SU-DHL-6 (cell line): ENCODE measurements around the gene HOXB7.

Experiments
- EZH2phosphoT487 ChIP-seq: fragments of 200-600 bp; sonication (generic), shearing (Covaris generic); conservative IDR thresholded peaks from 2 replicates; pipeline ENCODE4 v1.6.1; 2018; ENCODE audit warnings: mild to moderate bottlenecking, antibody characterized with exemption, low read length, moderate library complexity, mixed read lengths
- TF ChIP-seq, protein P1 (sequence below): fragments of 200-600 bp; sonication (generic); IDR thresholded peaks from one replicate; pipeline ENCODE4 v1.5.1; 2017; ENCODE audit warnings: antibody characterized with exemption, mild to moderate bottlenecking, low read length, moderate library complexity; ENCODE audit not compliant: insufficient read depth, poor library complexity, severe bottlenecking

DNA sequence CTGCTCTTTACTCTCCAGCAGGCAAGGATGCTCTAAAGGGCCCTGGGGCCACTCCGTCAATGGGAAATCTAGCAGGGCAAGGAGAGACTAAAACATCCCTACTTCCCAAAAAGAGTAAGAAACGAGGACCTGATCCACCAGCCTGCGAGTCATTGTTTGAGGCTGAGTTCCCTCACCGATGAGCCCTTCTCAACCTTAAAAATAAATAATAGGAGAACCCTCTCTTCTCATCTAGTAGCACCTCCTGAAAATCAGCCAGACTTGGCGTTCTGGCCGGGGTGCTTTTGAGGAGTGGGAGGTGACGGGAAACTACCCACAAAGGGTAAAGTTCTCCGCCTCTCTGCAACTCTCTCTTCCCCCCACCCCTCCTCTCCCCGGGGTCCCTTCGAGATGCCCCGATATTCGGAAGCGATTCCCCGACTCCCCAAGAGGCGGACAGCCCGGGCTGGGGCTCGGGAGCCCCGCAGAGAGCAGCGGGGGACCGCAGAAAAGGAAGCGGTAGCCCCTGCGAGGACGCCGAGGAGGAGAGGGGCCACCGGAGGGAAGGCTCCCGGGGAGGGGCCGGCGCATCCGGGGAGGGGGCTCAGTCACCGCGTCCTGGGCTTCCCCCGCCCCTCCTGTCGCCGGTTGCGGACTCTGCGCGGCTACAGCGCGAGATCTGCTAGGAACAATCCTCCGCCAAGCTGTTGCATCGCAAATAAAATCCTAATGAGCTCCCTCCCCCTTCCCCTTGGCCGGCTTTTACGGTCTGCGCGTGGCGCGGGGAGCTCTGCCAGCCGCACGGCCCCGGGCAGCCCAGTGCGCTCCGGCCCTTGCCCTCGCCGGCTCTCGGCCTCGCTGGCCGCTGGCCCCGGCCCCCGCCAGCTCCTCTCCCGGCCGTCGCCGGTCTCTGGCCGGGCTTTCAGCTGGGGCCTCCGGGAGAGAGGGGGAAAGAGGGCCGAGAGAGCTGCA, 14.0 kb upstream of the HOXB7 start:
- TF ChIP-seq, protein P1, sequence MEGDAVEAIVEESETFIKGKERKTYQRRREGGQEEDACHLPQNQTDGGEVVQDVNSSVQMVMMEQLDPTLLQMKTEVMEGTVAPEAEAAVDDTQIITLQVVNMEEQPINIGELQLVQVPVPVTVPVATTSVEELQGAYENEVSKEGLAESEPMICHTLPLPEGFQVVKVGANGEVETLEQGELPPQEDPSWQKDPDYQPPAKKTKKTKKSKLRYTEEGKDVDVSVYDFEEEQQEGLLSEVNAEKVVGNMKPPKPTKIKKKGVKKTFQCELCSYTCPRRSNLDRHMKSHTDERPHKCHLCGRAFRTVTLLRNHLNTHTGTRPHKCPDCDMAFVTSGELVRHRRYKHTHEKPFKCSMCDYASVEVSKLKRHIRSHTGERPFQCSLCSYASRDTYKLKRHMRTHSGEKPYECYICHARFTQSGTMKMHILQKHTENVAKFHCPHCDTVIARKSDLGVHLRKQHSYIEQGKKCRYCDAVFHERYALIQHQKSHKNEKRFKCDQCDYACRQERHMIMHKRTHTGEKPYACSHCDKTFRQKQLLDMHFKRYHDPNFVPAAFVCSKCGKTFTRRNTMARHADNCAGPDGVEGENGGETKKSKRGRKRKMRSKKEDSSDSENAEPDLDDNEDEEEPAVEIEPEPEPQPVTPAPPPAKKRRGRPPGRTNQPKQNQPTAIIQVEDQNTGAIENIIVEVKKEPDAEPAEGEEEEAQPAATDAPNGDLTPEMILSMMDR, result no peak
- no peak for TF ChIP-seq EZH2phosphoT487
